Gastrocnemius medialis (tissue), 4 donors: ENCODE measurements around the gene SH3GL3.

Experiments
- CTCF ChIP-seq, 5 experiments: fragments of 450-650 bp in 3 of 5; fragments of 200-600 bp in 2 of 5; sonication (generic) in 2 of 5; IDR thresholded peaks in 4 of 5; conservative IDR thresholded peaks in 1 of 5; 1 replicate in 4 of 5; 2 replicates in 1 of 5; pipeline ENCODE4 v1.5.1; 2016 to 2019; ENCODE audit warnings: antibody characterized with exemption in 5 of 5, mild to moderate bottlenecking in 3 of 5, moderate library complexity in 3 of 5
- POLR2A ChIP-seq, 2 donors: fragments of 450-650 bp; IDR thresholded peaks; one replicate each; pipeline ENCODE4 v1.6.1; 2017; ENCODE audit warnings: antibody characterized with exemption in 2 of 2, mild to moderate bottlenecking in 2 of 2, moderate library complexity in 2 of 2

GRCh38 chr15:83470887-83471286 is 23.7 kb downstream of the SH3GL3 start:
- TF ChIP-seq POLR2A (IDR thresholded peaks at IDR 0.05) = no peak
- TF ChIP-seq CTCF (IDR thresholded peaks at IDR 0.05 in 4 of 5, conservative IDR thresholded peaks at IDR 0.05 in 1 of 5) = no peak
